Embryonic facial prominence (tissue), 1 donor: ENCODE measurements around the gene PCDH11X.
"Not testable (repeated sequence)": the region's sequence is repeated elsewhere in the genome, so short reads cannot be mapped to it uniquely, and the experiment has no call there.

ENCODE experiments used
- DNase-seq: peaks from one replicate; pipeline ENCODE4 v3.0.0-alpha.2; 2016; ENCODE audit errors: extremely low spot score

Gene PCDH11X

GRCh38 chrX:91779135-91779534, at the start of gene PCDH11X:
PCDH11X (plus strand) TSS chrX:91779375; CDS start chrX:91835505, 56,130 bp downstream.
- not testable (repeated sequence) for DNase-seq

GRCh38 chrX:91747446-91747845, 31.7 kb upstream of the PCDH11X start:
- DNase-seq = not testable (repeated sequence)

GRCh38 chrX:91753022-91753421, 26.2 kb upstream of the PCDH11X start:
- not testable (repeated sequence) for DNase-seq

- not testable (repeated sequence) for DNase-seq
Observed at GRCh38 chrX:91770619-91771488, 8.3 kb upstream of the PCDH11X start.

- not testable (repeated sequence) for DNase-seq
Observed at GRCh38 chrX:91773943-91774342, 5.2 kb upstream of the PCDH11X start.

GRCh38 chrX:91780008-91780407, 833 bp downstream of the PCDH11X start:
- DNase-seq = not testable (repeated sequence)

- not testable (repeated sequence) for DNase-seq
Observed at GRCh38 chrX:91780698-91781097, 1.5 kb downstream of the PCDH11X start.

- not testable (repeated sequence) for DNase-seq
Observed at GRCh38 chrX:91781553-91782298, 2.6 kb downstream of the PCDH11X start.

- DNase-seq = not testable (repeated sequence)
Observed at GRCh38 chrX:91782825-91783224, 3.6 kb downstream of the PCDH11X start.

- DNase-seq = not testable (repeated sequence)
Observed at GRCh38 chrX:91817537-91817936, 38.4 kb downstream of the PCDH11X start.

GRCh38 chrX:91825321-91825720, 46.1 kb downstream of the PCDH11X start:
- DNase-seq = not testable (repeated sequence)
